T-helper 1 cell treated with Interleukin-12 subunit alpha and Interleukin-12 subunit beta and Interleukin-4 antibody, amounts not matched to agents 30 μg/mL and 1 μg/mL, for 36 hours (primary cell): ENCODE results near the gene LINGO4.

Experiments used
- H3K27ac Mint-ChIP-seq: one replicate; pipeline ENCODE4 v1.8.0; 2021; ENCODE audit warnings: mild to moderate bottlenecking, mixed read lengths
- H3K27me3 Mint-ChIP-seq: one replicate; pipeline ENCODE4 v1.8.0; 2021; ENCODE audit warnings: low read depth, mixed read lengths
- H3K36me3 Mint-ChIP-seq: one replicate; pipeline ENCODE4 v1.8.0; 2021; ENCODE audit warnings: low read depth, mixed read lengths
- H3K4me1 Mint-ChIP-seq: one replicate; pipeline ENCODE4 v1.8.0; 2021; ENCODE audit warnings: low read depth, mixed read lengths
- H3K4me3 Mint-ChIP-seq: one replicate; pipeline ENCODE4 v1.8.0; 2021; ENCODE audit warnings: mild to moderate bottlenecking, moderate library complexity, mixed read lengths
- H3K9me3 Mint-ChIP-seq: one replicate; pipeline ENCODE4 v1.8.0; 2021; ENCODE audit warnings: mixed read lengths

The LINGO4 gene

DNA sequence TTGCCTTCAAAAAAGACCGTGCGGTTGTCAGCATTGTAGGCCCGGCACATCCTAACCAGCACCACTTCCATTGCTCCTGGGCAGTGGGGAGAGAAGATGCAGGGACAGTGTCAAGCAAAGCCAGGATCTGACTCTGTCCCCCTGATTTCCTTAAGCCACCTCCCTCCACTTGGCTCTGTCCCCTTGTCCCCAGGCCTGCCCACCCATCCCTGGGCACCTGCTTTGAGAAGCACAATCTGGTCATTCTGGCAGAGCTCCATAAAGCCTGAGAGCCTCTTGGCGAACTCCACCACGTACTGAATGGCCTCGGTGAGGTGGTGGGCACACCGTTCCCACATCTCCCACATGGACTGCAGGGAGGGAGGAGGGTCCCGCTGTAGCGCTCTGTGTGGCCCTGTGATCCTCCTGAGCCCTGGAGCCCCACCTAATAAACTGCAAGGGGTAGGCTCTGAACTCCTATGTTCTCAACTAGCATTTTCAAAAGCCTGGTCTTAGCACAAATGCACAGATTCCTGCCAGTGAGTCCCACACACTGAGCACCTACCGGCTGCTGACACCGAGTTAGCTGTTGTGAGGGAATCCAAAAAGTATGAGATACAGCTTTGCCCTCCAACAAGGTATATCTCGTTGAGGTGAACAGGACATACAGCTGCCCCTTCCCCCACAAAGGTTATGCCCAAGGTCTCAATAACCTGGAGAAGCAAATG lies 8.2 kb upstream of the LINGO4 start:
- Mint-ChIP-seq H3K27me3 (peaks cover 4% of the 10 kb centered on the region), H3K4me1 (peaks cover 19% of the 10 kb centered on the region), H3K27ac (no peak overlapping the region), H3K9me3 (no peaks in the 10 kb centered on the region), H3K4me3 (no peak overlapping the region), H3K36me3 (no peaks in the 10 kb centered on the region)

DNA sequence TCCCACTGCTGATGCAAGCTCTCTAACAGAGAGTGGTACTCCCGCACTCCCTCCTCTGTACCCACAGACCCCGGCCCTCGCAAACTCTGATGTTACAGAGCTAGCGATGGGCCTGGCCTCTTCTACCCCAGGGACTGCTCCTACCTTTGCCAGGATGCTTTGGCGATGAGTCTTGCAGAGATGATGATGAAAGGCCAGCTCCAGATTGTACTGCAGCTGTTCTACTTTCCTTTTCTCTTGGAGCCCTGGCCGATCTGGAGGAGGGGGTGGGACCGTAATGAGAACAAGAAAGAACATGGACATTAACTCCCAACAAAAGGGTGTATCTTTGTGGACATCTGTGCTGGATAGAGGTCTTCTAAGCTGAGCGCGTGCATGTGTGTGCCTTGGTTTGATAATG lies 6.0 kb upstream of the LINGO4 start:
- peaks cover 15% of the 10 kb centered on the region for H3K27me3 Mint-ChIP-seq
- no peaks in the 10 kb centered on the region for H3K36me3 Mint-ChIP-seq
- peaks cover 12% of the 10 kb centered on the region for H3K4me1 Mint-ChIP-seq
- no peaks in the 10 kb centered on the region for H3K9me3 Mint-ChIP-seq
- H3K4me3 Mint-ChIP-seq: no peak overlapping the region
- H3K27ac Mint-ChIP-seq: no peak overlapping the region

DNA sequence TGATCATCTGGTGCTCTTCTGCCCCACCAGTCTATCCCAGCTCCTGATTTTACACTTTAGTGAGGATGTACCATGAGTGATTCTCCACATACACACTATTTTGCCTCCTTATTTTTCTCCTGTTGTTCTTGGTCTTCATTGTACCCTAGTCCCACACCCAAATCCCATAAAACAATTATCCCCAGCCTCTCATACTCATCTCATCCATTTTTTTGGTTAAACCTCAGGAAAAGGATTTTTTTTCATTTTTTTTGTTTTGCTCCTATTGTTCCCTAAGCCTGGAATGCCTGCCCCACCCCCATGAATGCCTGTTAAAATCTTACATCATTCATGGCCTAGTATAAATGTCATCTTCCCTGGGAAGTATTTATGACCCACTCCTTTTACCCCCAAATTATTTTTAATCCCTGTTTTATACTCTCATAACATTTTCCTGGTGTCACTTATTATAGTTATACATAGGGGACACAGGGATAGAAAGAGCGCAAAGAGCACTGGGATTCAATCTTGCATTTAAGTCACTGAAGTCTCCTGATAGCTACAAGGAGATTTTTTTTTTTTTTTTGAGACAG lies 4.9 kb upstream of the LINGO4 start:
- Mint-ChIP-seq H3K36me3 (no peaks in the 10 kb centered on the region), H3K27ac (no peak overlapping the region), H3K9me3 (no peaks in the 10 kb centered on the region), H3K27me3 (peaks cover 16% of the 10 kb centered on the region), H3K4me3 (no peak overlapping the region), H3K4me1 (peaks cover 6% of the 10 kb centered on the region)

GRCh38 chr1:151809290-151809984 lies 4.2 kb upstream of the LINGO4 start:
- H3K27ac Mint-ChIP-seq: no peak overlapping the region
- no peaks in the 10 kb centered on the region for H3K36me3 Mint-ChIP-seq
- H3K9me3 Mint-ChIP-seq: no peaks in the 10 kb centered on the region
- peaks cover 6% of the 10 kb centered on the region for H3K4me1 Mint-ChIP-seq
- peaks cover 19% of the 10 kb centered on the region for H3K27me3 Mint-ChIP-seq
- H3K4me3 Mint-ChIP-seq: no peak overlapping the region

DNA sequence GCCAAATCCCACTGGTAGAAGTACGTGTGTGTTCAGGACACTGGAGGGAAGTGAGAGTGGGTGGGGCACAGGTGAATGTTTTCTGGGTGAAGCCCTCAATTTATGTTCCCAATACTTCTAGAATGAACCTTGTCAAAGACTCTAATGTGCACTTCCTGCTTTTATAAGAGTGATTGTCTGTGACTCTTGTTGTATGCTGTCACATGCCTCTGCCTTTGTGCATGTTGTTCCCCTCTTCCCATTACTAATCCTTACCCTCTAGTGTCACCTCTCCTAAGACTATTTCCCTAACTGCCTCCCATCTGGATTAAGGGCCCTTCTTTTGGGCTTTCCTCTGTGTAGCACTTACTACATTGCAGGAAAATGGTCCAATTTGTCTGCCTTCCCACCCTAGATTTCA lies 2.5 kb upstream of the LINGO4 start:
- H3K9me3 Mint-ChIP-seq: no peaks in the 10 kb centered on the region
- H3K4me1 Mint-ChIP-seq: peaks cover 4% of the 10 kb centered on the region
- peaks cover 19% of the 10 kb centered on the region for H3K27me3 Mint-ChIP-seq
- no peak overlapping the region for H3K4me3 Mint-ChIP-seq
- H3K36me3 Mint-ChIP-seq: no peaks in the 10 kb centered on the region
- H3K27ac Mint-ChIP-seq: no peak overlapping the region

GRCh38 chr1:151807131-151807530 lies 1.9 kb upstream of the LINGO4 start:
- H3K36me3 Mint-ChIP-seq: no peaks in the 10 kb centered on the region
- no peak overlapping the region for H3K27ac Mint-ChIP-seq
- H3K27me3 Mint-ChIP-seq: peaks cover 19% of the 10 kb centered on the region
- H3K4me1 Mint-ChIP-seq: peaks cover 2% of the 10 kb centered on the region
- no peak overlapping the region for H3K4me3 Mint-ChIP-seq
- H3K9me3 Mint-ChIP-seq: no peaks in the 10 kb centered on the region

- H3K9me3 Mint-ChIP-seq: no peaks in the 10 kb centered on the region
- no peaks in the 10 kb centered on the region for H3K36me3 Mint-ChIP-seq
- peaks cover 2% of the 10 kb centered on the region for H3K4me1 Mint-ChIP-seq
- no peak overlapping the region for H3K4me3 Mint-ChIP-seq
- peaks cover 19% of the 10 kb centered on the region for H3K27me3 Mint-ChIP-seq
- no peak overlapping the region for H3K27ac Mint-ChIP-seq
Observed at GRCh38 chr1:151806170-151806569, 951 bp upstream of the LINGO4 start.

DNA sequence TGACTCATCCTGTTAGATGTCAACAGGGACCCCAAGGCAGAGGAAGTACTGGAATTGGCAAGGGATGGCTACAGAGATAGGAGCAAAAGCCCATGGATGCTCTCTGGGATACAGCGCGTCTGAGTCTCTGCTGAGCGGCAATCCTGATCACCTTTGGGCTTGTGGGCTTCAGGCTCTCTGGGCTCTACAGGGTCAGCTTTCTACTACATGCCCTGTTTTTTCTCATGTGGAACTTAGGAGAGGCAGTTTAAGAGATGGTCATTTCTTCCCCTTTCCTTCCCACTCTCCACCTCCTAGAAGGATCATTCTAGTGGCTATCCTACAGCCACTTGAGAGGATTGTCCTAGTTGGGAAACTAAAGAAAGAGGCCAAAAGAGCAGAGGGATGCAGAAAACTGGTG lies 1.3 kb downstream of the LINGO4 start:
- H3K4me1 Mint-ChIP-seq: peaks cover 5% of the 10 kb centered on the region
- H3K9me3 Mint-ChIP-seq: no peaks in the 10 kb centered on the region
- H3K4me3 Mint-ChIP-seq: no peak overlapping the region
- H3K36me3 Mint-ChIP-seq: no peaks in the 10 kb centered on the region
- peaks cover 23% of the 10 kb centered on the region for H3K27me3 Mint-ChIP-seq
- no peak overlapping the region for H3K27ac Mint-ChIP-seq

GRCh38 chr1:151803164-151803563 lies 2.1 kb downstream of the LINGO4 start:
- H3K4me3 Mint-ChIP-seq: no peak overlapping the region
- no peak overlapping the region for H3K27ac Mint-ChIP-seq
- H3K27me3 Mint-ChIP-seq: peaks cover 21% of the 10 kb centered on the region
- peaks cover 5% of the 10 kb centered on the region for H3K4me1 Mint-ChIP-seq
- H3K9me3 Mint-ChIP-seq: no peaks in the 10 kb centered on the region
- H3K36me3 Mint-ChIP-seq: no peaks in the 10 kb centered on the region

- Mint-ChIP-seq H3K9me3 (no peaks in the 10 kb centered on the region), H3K4me1 (peaks cover 3% of the 10 kb centered on the region), H3K27ac (no peak overlapping the region), H3K27me3 (peaks cover 16% of the 10 kb centered on the region), H3K4me3 (no peak overlapping the region), H3K36me3 (no peaks in the 10 kb centered on the region)
Observed at GRCh38 chr1:151802372-151802771, 2.8 kb downstream of the LINGO4 start.

DNA sequence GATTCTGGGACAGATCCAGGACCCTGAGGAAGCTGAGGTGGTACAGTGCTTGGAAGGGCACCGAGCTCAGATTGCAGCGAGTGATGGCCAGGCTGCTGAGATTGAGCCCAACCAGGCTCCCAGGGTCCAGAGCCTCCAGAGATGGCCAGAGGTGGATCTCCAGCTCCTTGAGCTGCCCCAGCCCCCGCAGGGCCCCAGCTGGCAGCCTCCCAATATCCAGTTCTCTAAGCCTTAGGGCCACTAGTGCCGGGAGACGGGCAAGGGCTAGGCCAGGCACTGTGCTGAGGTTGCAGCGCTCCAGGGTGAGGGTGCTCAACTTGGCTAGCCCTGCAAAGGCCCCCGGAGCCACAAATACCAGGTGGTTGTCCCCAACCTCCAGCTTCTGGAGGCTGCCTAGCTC lies 3.4 kb downstream of the LINGO4 start:
- Mint-ChIP-seq H3K9me3 (no peaks in the 10 kb centered on the region), H3K27me3 (peaks cover 16% of the 10 kb centered on the region), H3K27ac (no peak overlapping the region), H3K4me1 (peaks cover 3% of the 10 kb centered on the region), H3K36me3 (no peaks in the 10 kb centered on the region), H3K4me3 (no peak overlapping the region)

DNA sequence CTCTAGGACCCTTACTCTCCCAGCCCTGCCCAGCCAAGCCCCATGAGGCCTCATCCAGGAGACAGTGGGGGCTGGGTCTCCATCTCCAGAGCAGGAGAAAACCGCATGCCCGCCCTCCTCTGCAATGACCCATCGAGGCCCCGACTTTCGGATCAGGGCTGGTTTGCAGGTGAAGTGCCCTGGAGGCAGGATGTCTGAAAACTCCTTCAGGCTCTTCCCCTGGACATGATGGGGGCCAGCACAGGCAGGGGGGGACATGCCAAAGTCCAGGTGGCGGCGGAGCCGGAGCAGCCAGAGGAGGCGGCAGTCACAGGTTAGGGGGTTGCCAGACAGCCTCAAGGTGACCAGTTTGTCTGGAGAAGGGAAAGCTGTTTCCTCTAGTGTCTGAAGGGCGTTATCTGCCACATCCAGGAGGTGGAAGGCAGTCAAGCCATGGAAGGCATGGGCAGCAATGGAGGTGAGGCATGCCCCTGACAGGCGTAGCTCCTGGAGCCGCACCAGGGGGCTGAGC lies 3.9 kb downstream of the LINGO4 start:
- Mint-ChIP-seq H3K27ac (no peak overlapping the region), H3K9me3 (no peaks in the 10 kb centered on the region), H3K36me3 (no peaks in the 10 kb centered on the region), H3K4me3 (no peak overlapping the region), H3K4me1 (peaks cover 3% of the 10 kb centered on the region), H3K27me3 (peaks cover 14% of the 10 kb centered on the region)

DNA sequence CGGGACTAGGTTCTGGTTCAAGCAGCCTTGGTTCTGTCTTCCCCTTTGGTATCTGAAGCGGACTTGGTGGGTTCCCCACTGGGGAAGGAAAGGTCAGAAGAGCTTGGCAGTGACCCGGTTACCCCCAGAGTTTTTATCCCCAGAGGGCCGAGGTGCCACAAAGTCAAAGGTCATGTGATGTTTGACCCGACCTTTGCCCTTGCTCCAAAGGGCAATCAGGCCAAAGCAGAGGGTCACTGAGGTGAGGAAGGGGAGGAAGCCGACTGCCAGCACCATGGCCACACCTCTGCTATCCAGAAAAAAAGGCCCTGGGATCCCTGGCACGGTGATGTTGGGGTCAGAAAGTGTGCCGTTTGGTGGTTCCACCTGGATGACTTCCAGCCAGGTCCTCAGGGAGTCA lies 4.4 kb downstream of the LINGO4 start:
- H3K9me3 Mint-ChIP-seq: no peaks in the 10 kb centered on the region
- H3K36me3 Mint-ChIP-seq: no peaks in the 10 kb centered on the region
- peaks cover 3% of the 10 kb centered on the region for H3K4me1 Mint-ChIP-seq
- peaks cover 11% of the 10 kb centered on the region for H3K27me3 Mint-ChIP-seq
- H3K27ac Mint-ChIP-seq: no peak overlapping the region
- H3K4me3 Mint-ChIP-seq: no peak overlapping the region

DNA sequence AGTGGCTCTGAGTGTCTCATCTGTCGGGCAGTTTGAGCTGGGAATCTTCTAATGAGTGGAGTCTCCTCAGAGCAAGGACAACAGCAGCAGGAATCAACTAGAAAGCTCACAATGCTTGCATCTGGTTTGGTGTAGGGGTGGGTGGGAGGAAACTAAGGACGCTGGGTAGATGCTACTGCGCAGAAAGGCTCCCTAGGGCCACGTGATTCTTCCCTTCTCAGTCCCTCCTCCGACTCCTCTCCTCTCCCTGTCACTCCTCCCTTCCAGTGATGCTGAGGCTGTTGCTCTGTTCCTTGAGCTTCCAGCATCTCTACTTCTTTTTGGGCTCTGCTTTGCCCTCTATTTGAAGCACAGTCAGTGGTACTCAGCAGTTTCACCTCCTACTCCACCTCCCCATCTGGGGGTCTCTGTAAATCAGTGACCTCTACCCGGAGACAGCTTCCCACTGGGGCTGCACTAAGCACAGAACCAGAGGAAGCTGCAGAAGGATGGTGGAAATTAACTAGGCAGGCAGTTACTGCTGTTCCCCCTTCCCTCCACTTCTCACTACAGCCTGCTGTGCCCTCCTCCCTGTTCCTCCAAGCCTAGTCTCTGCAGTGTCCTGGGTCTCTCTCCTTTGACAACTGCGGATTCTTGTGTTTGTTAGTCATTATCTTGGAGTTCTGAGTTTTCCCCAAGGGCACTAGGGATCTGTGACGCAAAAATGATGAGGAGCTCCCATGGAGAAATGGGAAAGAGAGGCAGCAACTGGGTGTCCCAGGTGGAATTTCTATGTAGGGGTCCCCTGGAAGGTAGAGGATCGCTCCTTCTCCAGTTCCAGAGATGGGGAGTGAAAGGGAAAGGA lies 5.8 kb downstream of the LINGO4 start:
- H3K4me3 Mint-ChIP-seq: no peak overlapping the region
- H3K4me1 Mint-ChIP-seq: peaks cover 3% of the 10 kb centered on the region
- no peak overlapping the region for H3K27ac Mint-ChIP-seq
- H3K36me3 Mint-ChIP-seq: no peaks in the 10 kb centered on the region
- no peaks in the 10 kb centered on the region for H3K9me3 Mint-ChIP-seq
- peaks cover 8% of the 10 kb centered on the region for H3K27me3 Mint-ChIP-seq
